Measurements from ENCODE around the gene PTMS.
A peak's percentile ranks its signal among the peaks of the same experiment; 100 is the strongest.

The PTMS gene

GRCh38 chr12:6752921-6753771 is 13.0 kb upstream of the PTMS start, which contains the start of gene MLF2:
TSS of gene MLF2 (minus strand) at chr12:6753141. CDS start at chr12:6752334, 807 bp downstream.
- DNase-seq: peak; percentile 99

DNA sequence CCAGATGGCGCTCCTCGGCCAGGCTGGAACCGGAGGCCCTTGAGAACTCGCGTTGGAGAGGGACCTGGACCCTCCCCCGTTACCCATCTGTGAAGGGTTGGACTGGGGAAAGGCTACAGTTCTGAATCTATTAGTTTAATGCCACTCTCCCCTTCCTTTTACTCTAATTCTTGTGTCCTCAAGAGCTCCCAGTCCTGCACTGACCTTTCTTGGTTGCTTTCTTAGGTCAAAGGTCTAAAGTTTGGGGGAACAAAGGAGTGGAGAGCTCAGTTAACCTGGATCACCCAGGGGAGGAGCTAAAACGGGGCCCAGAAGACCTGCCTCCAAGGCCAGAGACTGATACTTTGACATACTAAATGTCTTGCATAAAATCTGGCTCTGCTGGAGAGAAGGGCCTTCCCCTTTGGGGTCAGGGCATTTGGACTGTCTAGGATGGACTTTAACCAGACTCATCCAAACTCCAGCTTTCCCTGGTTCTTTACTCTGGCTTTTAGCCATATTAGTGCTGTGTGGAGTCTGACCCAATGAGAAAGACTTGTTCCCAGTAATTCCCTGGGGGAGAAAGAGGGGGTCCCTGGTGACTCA is 12.3 kb upstream of the PTMS start:
- no peak for DNase-seq

GRCh38 chr12:6754411-6754810 is 11.8 kb upstream of the PTMS start:
- no peak for DNase-seq

GRCh38 chr12:6757028-6757690 is 9.0 kb upstream of the PTMS start:
- DNase-seq: no peak

- peak; percentile 22 for DNase-seq
Observed at GRCh38 chr12:6758506-6759095, 7.6 kb upstream of the PTMS start.

GRCh38 chr12:6759741-6760140 is 6.4 kb upstream of the PTMS start:
- no peak for DNase-seq

DNA sequence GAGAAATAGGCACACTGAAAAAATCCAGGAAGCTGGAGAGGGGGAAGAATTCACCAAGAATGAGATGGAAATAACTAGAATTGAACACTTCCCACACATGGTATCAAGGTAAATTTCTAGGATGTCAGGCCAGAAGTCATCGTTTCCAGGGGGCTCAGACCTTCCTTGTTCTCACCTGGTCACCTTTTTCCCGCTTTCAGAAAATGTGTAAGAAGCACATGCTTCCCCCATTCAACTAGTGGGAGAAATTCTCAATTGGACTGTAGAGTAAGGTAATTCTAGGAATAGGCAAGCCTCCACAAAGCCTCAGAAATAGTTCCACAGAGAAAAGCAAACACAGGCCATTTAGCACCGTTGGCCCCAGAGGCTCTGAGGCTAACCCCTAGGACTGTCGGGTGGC is 2.8 kb upstream of the PTMS start:
- no peak for DNase-seq

GRCh38 chr12:6764011-6764828 is 1.9 kb upstream of the PTMS start:
- DNase-seq: peak; percentile 86

DNA sequence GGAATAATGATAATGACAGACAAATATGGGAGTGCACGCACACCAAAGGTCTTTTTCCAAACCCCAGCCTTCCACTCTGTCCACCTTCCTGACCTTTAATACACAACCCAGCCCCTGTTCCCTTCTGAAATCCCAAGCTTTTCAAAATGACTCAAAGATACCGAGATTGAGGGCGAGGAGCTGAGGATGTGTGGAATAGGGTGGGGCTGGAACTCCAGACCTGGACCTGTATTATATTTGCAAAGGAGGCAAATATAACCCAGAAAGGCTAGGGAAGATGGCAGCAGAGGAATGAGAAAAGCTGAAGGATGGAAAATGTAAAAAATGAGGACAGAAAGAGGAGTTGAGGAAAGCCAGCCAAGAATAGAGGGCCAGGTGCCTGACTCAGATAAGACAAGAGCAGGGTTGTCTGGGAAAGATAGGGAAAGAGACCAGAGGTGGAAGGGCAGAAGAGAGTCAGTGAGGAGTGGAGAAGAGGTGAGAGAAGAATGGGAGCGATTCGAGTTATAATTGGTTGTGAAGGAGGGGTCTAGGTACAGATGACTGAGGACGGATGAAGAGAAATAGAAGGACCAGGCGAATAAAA is 1.0 kb upstream of the PTMS start:
- no peak for DNase-seq

DNA sequence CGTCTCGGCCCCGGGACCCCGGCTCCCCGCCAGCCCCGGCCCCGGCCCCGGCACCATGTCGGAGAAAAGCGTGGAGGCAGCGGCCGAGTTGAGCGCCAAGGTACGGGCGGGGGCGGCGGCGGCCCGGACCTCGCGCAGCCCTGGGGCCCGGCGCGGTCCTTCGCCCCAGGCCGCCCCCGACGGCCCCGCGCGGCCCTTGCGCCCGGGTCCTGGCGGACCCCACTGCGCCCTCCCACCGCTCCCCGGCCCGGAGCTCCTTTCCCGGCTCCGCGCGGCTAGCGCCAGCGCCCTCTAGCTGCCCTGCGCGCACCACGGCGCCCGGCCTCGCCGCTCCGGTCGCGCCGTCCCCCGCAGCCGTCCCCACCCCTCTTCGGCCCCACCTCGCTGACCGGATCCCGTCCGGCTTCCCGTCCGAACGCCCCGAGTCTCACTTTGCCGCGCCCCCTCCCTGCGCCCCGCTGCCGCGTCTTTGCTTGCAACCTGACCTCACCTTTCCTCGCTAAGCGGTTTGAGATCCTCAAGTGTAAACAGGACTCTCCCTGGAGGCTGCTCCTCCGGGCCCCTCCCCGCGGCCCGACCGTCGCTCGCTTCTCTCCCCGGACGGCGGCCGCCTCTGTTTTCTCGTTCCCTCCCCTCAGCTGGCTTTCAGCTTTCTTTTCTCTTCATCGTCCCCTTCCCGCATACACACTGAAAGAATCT is 637 bp downstream of the PTMS start:
- DNase-seq: peak; percentile 63

GRCh38 chr12:6767353-6768319 is 1.5 kb downstream of the PTMS start:
- no peak for DNase-seq

- no peak for DNase-seq
Observed at GRCh38 chr12:6768437-6768914, 2.3 kb downstream of the PTMS start.

- DNase-seq: no peak
Observed at GRCh38 chr12:6768990-6769389, 2.8 kb downstream of the PTMS start.

GRCh38 chr12:6769666-6770065 is 3.5 kb downstream of the PTMS start:
- DNase-seq: no peak

- DNase-seq: no peak
Observed at GRCh38 chr12:6770094-6770493, 3.9 kb downstream of the PTMS start.

- DNase-seq: no peak
Observed at GRCh38 chr12:6770600-6770999, 4.4 kb downstream of the PTMS start.

GRCh38 chr12:6771091-6771495 is 4.9 kb downstream of the PTMS start:
- DNase-seq: no peak

DNA sequence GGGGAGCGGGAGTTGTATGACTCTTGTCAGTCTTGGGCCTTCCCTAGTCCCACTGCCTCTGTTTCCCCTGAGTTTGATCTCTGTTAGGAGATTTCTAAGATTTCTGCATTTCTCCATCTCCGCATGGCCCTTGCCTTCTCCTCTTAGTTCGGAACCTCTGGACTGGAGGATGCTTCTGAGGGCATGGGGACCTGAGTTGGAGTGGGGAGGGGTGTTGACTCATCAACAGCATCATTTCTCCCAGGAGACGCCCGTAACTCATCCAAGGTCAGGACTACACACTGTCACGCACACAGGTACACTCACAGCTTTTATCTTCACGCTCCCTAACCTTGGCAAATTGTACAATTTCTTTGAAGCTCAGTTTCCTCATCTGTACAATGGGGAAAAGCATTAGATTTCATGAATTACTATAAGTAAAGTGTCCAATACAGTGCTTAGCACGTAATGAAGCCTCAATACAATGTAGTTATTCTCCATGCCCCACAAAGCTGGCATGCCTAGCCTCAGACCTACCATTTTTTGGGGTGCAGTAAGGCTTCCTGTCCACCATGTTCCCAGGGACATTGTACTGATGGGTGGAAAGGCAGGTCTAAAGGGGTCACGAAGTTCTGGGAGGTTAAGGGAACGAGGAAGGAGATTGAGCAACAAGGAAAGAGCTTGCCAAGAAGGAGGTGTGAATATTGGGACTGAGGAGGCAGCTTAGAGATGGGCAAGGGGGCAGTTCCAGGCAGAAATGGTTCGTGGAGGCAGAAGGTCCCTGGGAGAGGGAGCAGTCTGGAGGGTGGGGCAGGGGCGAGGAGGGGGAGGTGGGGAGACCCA is 5.6 kb downstream of the PTMS start:
- DNase-seq: no peak

GRCh38 chr12:6772331-6772695 is 6.2 kb downstream of the PTMS start, which contains the start of gene LAG3:
TSS of gene LAG3 (plus strand) at chr12:6772520. CDS start at chr12:6772853, 333 bp downstream.
- DNase-seq: peak; percentile 51
